HepG2 (cell line): ENCODE data around the gene ENO2. TPM values are rescaled to one million over a fixed set of nuclear protein-coding genes. Genes with fewer than 3 reads are reported as not detected.
A peak's percentile ranks its signal among the peaks of the same experiment; 100 is the strongest.
"Not testable (repeated sequence)": the region's sequence is repeated elsewhere in the genome, so short reads cannot be mapped to it uniquely, and the experiment has no call there.

Experiments used
- ATAC-seq: fragments of 200-7000 bp; cut with Tn5 transposase; 3 replicates; pipeline ENCODE4 v1.9.1; 2020; ENCODE audit warnings: mild to moderate bottlenecking, moderate library complexity
- BruUV-seq: library from RNA; stranded (reverse); fragments of 400-500 nt; replicated peaks from 2 replicates; lab custom pipeline; 2021; lab: Mats Ljungman, UMichigan
- CTCF ChIA-PET: fragments of 300-600 bp; formaldehyde crosslinking; extraction: SDS; loops from one replicate; lab custom pipeline; 2021; ENCODE audit warnings: low total read pairs, inconsistent platforms, low intra/inter-chr PET ratio; lab: Yijun Ruan, JAX
- POLR2A ChIA-PET: fragments of 350-600 bp; sonication (Branson Sonifier 250); formaldehyde crosslinking; loops from one replicate; lab custom pipeline; 2020; ENCODE audit warnings: antibody characterized with exemption, inconsistent platforms; lab: Yijun Ruan, JAX
- DNase-seq: peaks from one replicate; pipeline ENCODE4 v3.0.0-alpha.2; 2015; ENCODE audit warnings: low spot score
- FAIRE-seq: peaks from 3 replicates; lab custom pipeline; 2011; peaks lifted over from hg19 to GRCh38; lab: Jason Lieb, UNC
- H2AFZ ChIP-seq: one replicate; pipeline ENCODE4 v1.6.1; 2011; ENCODE audit warnings: low read length, inconsistent platforms
- H3K27ac ChIP-seq: fragments of 300-600 bp; 3 replicates; pipeline ENCODE4 v1.8.0; 2011; ENCODE audit warnings: mixed run types, mild to moderate bottlenecking, mixed read lengths, low read length, inconsistent platforms; ENCODE audit not compliant: insufficient read depth; ENCODE audit errors: extremely low read length
- H3K27me3 ChIP-seq, 2 experiments: fragments of 200-600 bp in 1 of 2; 2 replicates in 1 of 2; 3 replicates in 1 of 2; pipeline versions ENCODE4 v1.6.0 to v1.8.0; 2011; ENCODE audit warnings: low read length in 2 of 2, mild to moderate bottlenecking in 2 of 2, moderate library complexity in 2 of 2, inconsistent platforms in 1 of 2; ENCODE audit not compliant: insufficient read depth in 2 of 2, control insufficient read depth in 1 of 2
- H3K36me3 ChIP-seq, 2 experiments: fragments of 200-600 bp in 1 of 2; replicated peaks in 1 of 2; 2 replicates in 1 of 2; 3 replicates in 1 of 2; pipeline versions ENCODE4 v1.5.1 to v1.8.0; 2011; ENCODE audit warnings: low read length in 2 of 2, inconsistent platforms in 1 of 2; ENCODE audit not compliant: insufficient read depth in 2 of 2, control insufficient read depth in 1 of 2
- H3K4me1 ChIP-seq: 2 replicates; pipeline ENCODE4 v1.5.1; 2012; ENCODE audit warnings: low read length, inconsistent platforms; ENCODE audit not compliant: insufficient read depth
- H3K4me2 ChIP-seq: 2 replicates; pipeline ENCODE4 v1.6.0; 2011; ENCODE audit warnings: low read depth, low read length, inconsistent platforms
- H3K4me3 ChIP-seq, 3 experiments: fragments of 200-600 bp in 1 of 3; sonication (generic), shearing (Covaris generic) in 1 of 3; replicated peaks in 1 of 3; 2 replicates each; pipeline ENCODE4 v1.5.1; 2011 to 2016; ENCODE audit warnings: low read length in 3 of 3, inconsistent platforms in 2 of 3, low read depth in 2 of 3, mild to moderate bottlenecking in 2 of 3, control low read depth in 1 of 3, mixed read lengths in 1 of 3; ENCODE audit not compliant: insufficient read depth in 1 of 3
- H3K79me2 ChIP-seq: one replicate; pipeline ENCODE4 v1.6.1; 2011; ENCODE audit warnings: low read length, inconsistent platforms; ENCODE audit not compliant: insufficient read depth
- H3K9ac ChIP-seq: 2 replicates; pipeline ENCODE4 v1.6.0; 2011; ENCODE audit warnings: mild to moderate bottlenecking, low read depth, low read length, inconsistent platforms; ENCODE audit not compliant: insufficient read depth
- H3K9me3 ChIP-seq: 2 replicates; pipeline ENCODE4 v1.5.1; 2012; ENCODE audit warnings: mild to moderate bottlenecking, low read length
- H4K20me1 ChIP-seq: 2 replicates; pipeline ENCODE4 v1.6.0; 2011; ENCODE audit warnings: inconsistent platforms, mild to moderate bottlenecking, low read length, moderate library complexity; ENCODE audit not compliant: insufficient read depth
- MXD1 ChIP-seq: sonication (generic); formaldehyde crosslinking; IDR thresholded peaks from 2 replicates; pipeline ENCODE4 v1.4.0; 2020; ENCODE audit warnings: mild to moderate bottlenecking, missing genetic modification reagents
- POLR2A ChIP-seq, 2 experiments: IDR thresholded peaks; 2 replicates each; pipeline ENCODE4 v1.6.1; 2011; ENCODE audit warnings: low read depth in 2 of 2, low read length in 2 of 2, mild to moderate bottlenecking in 1 of 2, moderate library complexity in 1 of 2; ENCODE audit not compliant: insufficient read depth in 1 of 2
- ZNF720 ChIP-seq: sonication (generic); formaldehyde crosslinking; IDR thresholded peaks from 2 replicates; pipeline ENCODE4 v1.4.0; 2020; ENCODE audit warnings: missing genetic modification reagents
- WGBS: methylation state at CpG from one replicate; pipeline ENCODE4 v1.1.6; 2017; ENCODE audit warnings: low lambda C conversion rate; 5-methylcytosine and 5-hydroxymethylcytosine counted together
- in situ Hi-C: cut with HindIII; loops from 2 replicates; pipeline ENCODE4 v1.10.0; 2017; ENCODE audit warnings: low pct_unique_long_range_greater_than_20kb; ENCODE audit not compliant: extremely low pct_ligation_motif_present
- intact Hi-C: fragments of 100-400 bp; cut with micrococcal nuclease; formaldehyde crosslinking; loops from one replicate; pipeline ENCODE4 v1.10.0; 2022; ENCODE audit not compliant: unreplicated experiment
- polyA plus RNA-seq, 8 experiments: library from polyadenylated mRNA; depleted of rRNA in 3 of 8; stranded (reverse) in 7 of 8; unstranded in 1 of 8; fragments of >200 nt; fragmentation: Illumina TruSeq in 4 of 8; extraction: Trizol in 4 of 8; gene quantifications; 2 replicates each; pipeline versions ENCODE4 v1.2.1 to v1.2.3, GENCODE V29; 2011 to 2016; ENCODE audit warnings: low read depth in 4 of 8, missing spikeins in 1 of 8, mixed read lengths in 1 of 8; ENCODE audit not compliant: insufficient read depth in 1 of 8
- total RNA-seq, 5 experiments: library from RNA; depleted of rRNA; stranded (reverse); fragments of >200 nt; fragmentation: Illumina TruSeq; extraction: Trizol; gene quantifications; 2 replicates each; pipeline ENCODE4 v1.2.3, GENCODE V29; 2016; ENCODE audit warnings: low read depth in 1 of 5

Gene ENO2
- total and polyA plus RNA-seq, 2 of the 13 experiments (the other 11 are each of a cell fraction or from before 2014, with no cell fraction given): 19.3 to 136 TPM

GRCh38 chr12:6914246-6914946 lies at the start of gene ENO2 (continued):
- TF ChIP-seq ZNF720 (no peak), POLR2A (IDR thresholded peaks at IDR 0.05; ENCODE audit: insufficient read depth in 1 of 2, low read depth in 2 of 2, low read length in 2 of 2) (peak in 1 of 2 experiments; percentile 68; a peak in 2 of 4 replicates), MXD1 (CRISPR knock-in tag) (0 out of 2 replicates have a peak, but pooled peaks have one; percentile 38)
- TF ChIP-seq, all 625 proteins: peak for 105

GRCh38 chr12:6865307-6865706 lies 49.1 kb upstream of the ENO2 start:
- FAIRE-seq, H3K9me3 ChIP-seq, DNase-seq, H2AFZ ChIP-seq, H3K9ac ChIP-seq, BruUV-seq, H3K4me2 ChIP-seq, intact Hi-C loops, in situ Hi-C loops, ATAC-seq, CTCF ChIA-PET, H3K27me3 ChIP-seq, H3K27ac ChIP-seq, H3K4me3 ChIP-seq: not testable (repeated sequence)
- POLR2A ChIA-PET: interaction anchor here (1.0 to 6.0 kb wide), 2 partner anchors 12 to 26 kb away, joined by 3 to 132 read pairs; partner anchors contain the start of genes CDCA3 and USP5
- Histone ChIP-seq H3K4me1 (peaks cover 26% of the 10 kb centered on the region), H4K20me1 (peaks cover 24% of the 10 kb centered on the region), H3K79me2 (peaks cover 29% of the 10 kb centered on the region), H3K36me3 (peaks cover 26 to 56% of the 10 kb centered on the region in 2 experiments)
- 97% methylated on average over 5 of the region's 5 CpGs for WGBS
